ENCODE results near the gene SLF2. TPM values are rescaled to one million over a fixed set of nuclear protein-coding genes. Genes with fewer than 3 reads are reported as not detected.
A peak's percentile ranks its signal among the peaks of the same experiment; 100 is the strongest.

SLF2 gene
- total and polyA plus RNA-seq, 2 of the 13 experiments (the other 11 are each of a cell fraction or from before 2014, with no cell fraction given), result 12.2 to 48.1 TPM

- FAIRE-seq (no peak), DNase-seq (ENCODE audit: low spot score) (no peak), ATAC-seq (no peak)
- CTCF ChIA-PET (ENCODE audit: low intra/inter-chr PET ratio, low total read pairs), result no interaction called here
- Histone ChIP-seq H3K4me2 (ENCODE audit: low read depth, low read length) (no peak overlapping the region), H3K4me3 (replicated peaks in 1 of 3; ENCODE audit: insufficient read depth in 1 of 3, low read depth in 2 of 3, low read length in 3 of 3) (no peak overlapping the region), H3K9me3 (ENCODE audit: low read length) (no peaks in the 10 kb centered on the region), H3K4me1 (ENCODE audit: insufficient read depth, low read length) (peaks cover 84% of the 10 kb centered on the region), H3K79me2 (ENCODE audit: insufficient read depth, low read length) (no peaks in the 10 kb centered on the region), H3K36me3 (replicated peaks in 1 of 2; ENCODE audit: control insufficient read depth in 1 of 2, insufficient read depth in 2 of 2, low read length in 2 of 2) (no peaks in the 10 kb centered on the region), H4K20me1 (ENCODE audit: insufficient read depth, low read length) (no peaks in the 10 kb centered on the region), H2AFZ (ENCODE audit: low read length) (no peak overlapping the region), H3K9ac (ENCODE audit: insufficient read depth, low read depth, low read length) (no peak overlapping the region), H3K27me3 (ENCODE audit: control insufficient read depth in 1 of 2, insufficient read depth in 2 of 2, low read length in 2 of 2) (no peaks in the 10 kb centered on the region), H3K27ac (ENCODE audit: extremely low read length, insufficient read depth, low read length) (peak overlapping the region; percentile 76)
- intact Hi-C loops (cut with micrococcal nuclease; ENCODE audit: unreplicated experiment) (no loop called here), in situ Hi-C loops (cut with HindIII; ENCODE audit: extremely low pct_ligation_motif_present, low pct_unique_long_range_greater_than_20kb) (loop anchor here (25.0 kb wide), 1 partner anchor 545 kb away; the partner anchor contains the start of genes PKD2L1 and SCD)
- WGBS (ENCODE audit: low lambda C conversion rate), result 84% methylated on average over 8 of the region's 8 CpGs
- BruUV-seq (replicated peaks), result no TSS peak
- POLR2A ChIA-PET, result interaction anchor here (0.6 to 4.1 kb wide), 3 partner anchors 10 to 179 kb away, joined by 4 to 34 read pairs (median 4); partner anchors contain the start of genes KAZALD1 and SLF2
- TF ChIP-seq ZNF232 (CRISPR knock-in tag; IDR thresholded peaks at IDR 0.05; ENCODE audit: borderline replicate concordance) (no peak), ZC3H13 (CRISPR knock-in tag; IDR thresholded peaks at IDR 0.05) (no peak), ZFP41 (CRISPR knock-in tag; IDR thresholded peaks at IDR 0.05; ENCODE audit: borderline replicate concordance) (no peak), ZNF773 (CRISPR knock-in tag; IDR thresholded peaks at IDR 0.05; ENCODE audit: borderline replicate concordance) (no peak), ARHGAP35 (CRISPR knock-in tag; IDR thresholded peaks at IDR 0.05; ENCODE audit: borderline replicate concordance) (no peak), RFX1 (IDR thresholded peaks at IDR 0.05) (no peak), ZNF350 (CRISPR knock-in tag; IDR thresholded peaks at IDR 0.05; ENCODE audit: borderline replicate concordance, low read depth) (no peak), ZBTB37 (CRISPR knock-in tag; IDR thresholded peaks at IDR 0.05) (no peak), HNF4G (IDR thresholded peaks at IDR 0.05; ENCODE audit: borderline replicate concordance, low read depth, low read length) (no peak), HNF4G (CRISPR knock-in tag; IDR thresholded peaks at IDR 0.05; ENCODE audit: borderline replicate concordance, low read depth) (no peak), XBP1 (CRISPR knock-in tag; IDR thresholded peaks at IDR 0.05) (no peak), CBX5 (CRISPR knock-in tag; IDR thresholded peaks at IDR 0.05; ENCODE audit: borderline replicate concordance) (no peak), SMAD3 (CRISPR knock-in tag; IDR thresholded peaks at IDR 0.05) (no peak), MTF2 (CRISPR knock-in tag; IDR thresholded peaks at IDR 0.05; ENCODE audit: borderline replicate concordance) (no peak), ZNF747 (CRISPR knock-in tag; IDR thresholded peaks at IDR 0.05; ENCODE audit: borderline replicate concordance) (no peak), AGO2 (optimal IDR thresholded peaks at IDR 0.05; ENCODE audit: low read depth, low read length) (no peak)
- TF ChIP-seq, protein P1, sequence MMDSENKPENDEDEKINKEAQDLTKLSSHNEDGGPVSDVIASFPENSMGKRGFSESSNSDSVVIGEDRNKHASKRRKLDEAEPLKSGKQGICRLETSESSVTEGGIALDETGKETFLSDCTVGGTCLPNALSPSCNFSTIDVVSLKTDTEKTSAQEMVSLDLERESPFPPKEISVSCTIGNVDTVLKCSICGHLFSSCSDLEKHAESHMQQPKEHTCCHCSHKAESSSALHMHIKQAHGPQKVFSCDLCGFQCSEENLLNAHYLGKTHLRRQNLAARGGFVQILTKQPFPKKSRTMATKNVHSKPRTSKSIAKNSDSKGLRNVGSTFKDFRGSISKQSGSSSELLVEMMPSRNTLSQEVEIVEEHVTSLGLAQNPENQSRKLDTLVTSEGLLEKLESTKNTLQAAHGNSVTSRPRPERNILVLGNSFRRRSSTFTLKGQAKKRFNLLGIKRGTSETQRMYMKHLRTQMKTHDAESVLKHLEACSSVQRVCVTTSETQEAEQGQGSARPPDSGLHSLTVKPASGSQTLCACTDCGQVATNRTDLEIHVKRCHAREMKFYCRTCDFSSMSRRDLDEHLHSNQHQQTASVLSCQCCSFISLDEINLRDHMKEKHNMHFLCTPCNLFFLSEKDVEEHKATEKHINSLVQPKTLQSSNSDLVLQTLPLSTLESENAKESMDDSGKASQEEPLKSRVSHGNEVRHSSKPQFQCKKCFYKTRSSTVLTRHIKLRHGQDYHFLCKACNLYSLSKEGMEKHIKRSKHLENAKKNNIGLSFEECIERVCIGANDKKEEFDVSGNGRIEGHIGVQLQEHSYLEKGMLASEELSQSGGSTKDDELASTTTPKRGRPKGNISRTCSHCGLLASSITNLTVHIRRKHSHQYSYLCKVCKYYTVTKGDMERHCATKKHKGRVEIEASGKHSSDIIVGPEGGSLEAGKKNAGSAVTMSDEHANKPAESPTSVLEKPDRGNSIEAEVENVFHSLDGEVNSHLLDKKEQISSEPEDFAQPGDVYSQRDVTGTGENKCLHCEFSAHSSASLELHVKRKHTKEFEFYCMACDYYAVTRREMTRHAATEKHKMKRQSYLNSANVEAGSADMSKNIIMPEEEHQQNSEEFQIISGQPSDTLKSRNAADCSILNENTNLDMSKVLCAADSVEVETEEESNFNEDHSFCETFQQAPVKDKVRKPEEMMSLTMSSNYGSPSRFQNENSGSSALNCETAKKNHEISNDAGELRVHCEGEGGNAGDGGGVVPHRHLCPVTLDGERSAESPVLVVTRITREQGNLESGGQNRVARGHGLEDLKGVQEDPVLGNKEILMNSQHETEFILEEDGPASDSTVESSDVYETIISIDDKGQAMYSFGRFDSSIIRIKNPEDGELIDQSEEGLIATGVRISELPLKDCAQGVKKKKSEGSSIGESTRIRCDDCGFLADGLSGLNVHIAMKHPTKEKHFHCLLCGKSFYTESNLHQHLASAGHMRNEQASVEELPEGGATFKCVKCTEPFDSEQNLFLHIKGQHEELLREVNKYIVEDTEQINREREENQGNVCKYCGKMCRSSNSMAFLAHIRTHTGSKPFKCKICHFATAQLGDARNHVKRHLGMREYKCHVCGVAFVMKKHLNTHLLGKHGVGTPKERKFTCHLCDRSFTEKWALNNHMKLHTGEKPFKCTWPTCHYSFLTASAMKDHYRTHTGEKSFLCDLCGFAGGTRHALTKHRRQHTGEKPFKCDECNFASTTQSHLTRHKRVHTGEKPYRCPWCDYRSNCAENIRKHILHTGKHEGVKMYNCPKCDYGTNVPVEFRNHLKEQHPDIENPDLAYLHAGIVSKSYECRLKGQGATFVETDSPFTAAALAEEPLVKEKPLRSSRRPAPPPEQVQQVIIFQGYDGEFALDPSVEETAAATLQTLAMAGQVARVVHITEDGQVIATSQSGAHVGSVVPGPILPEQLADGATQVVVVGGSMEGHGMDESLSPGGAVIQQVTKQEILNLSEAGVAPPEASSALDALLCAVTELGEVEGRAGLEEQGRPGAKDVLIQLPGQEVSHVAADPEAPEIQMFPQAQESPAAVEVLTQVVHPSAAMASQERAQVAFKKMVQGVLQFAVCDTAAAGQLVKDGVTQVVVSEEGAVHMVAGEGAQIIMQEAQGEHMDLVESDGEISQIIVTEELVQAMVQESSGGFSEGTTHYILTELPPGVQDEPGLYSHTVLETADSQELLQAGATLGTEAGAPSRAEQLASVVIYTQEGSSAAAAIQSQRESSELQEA (CRISPR knock-in tag; IDR thresholded peaks at IDR 0.05; ENCODE audit: not compliant biosample characterization), result no peak
These were observed 30.5 kb upstream of the SLF2 start for GRCh38 chr10:100882252-100882651.

Measured in HepG2 (cell line).